ENCODE measurements around the gene ETS1. TPM values are rescaled to one million over a fixed set of nuclear protein-coding genes. Genes with fewer than 3 reads are reported as not detected.

The ETS1 gene
- total RNA-seq, 2 donors from 2014 or later: 15.2 to 30.0 TPM

GRCh38 chr11:128476049-128476448 lies 111.3 kb downstream of the ETS1 start:
- H3K27me3 ChIP-seq (replicated peaks; ENCODE audit: insufficient read depth): no peaks in the 10 kb centered on the region
- H3K4me1 ChIP-seq (replicated peaks): no peaks in the 10 kb centered on the region
- TF ChIP-seq POLR2AphosphoS5 (IDR thresholded peaks at IDR 0.05) (no peak), CTCF (IDR thresholded peaks at IDR 0.05) (no peak), POLR2A (IDR thresholded peaks at IDR 0.05) (no peak)
- no peaks in the 10 kb centered on the region for H3K9me3 ChIP-seq
- no peaks in the 10 kb centered on the region for H3K36me3 ChIP-seq
- DNase-seq (ENCODE audit: low spot score): no peak
- intact Hi-C loops (cut with DNase I): no loop called here
- WGBS: 21% methylated on average over 1 of the region's 1 CpG
- no peak overlapping the region for H3K4me3 ChIP-seq
- H3K27ac ChIP-seq: no peak overlapping the region

- no peak for TF ChIP-seq POLR2A (IDR thresholded peaks at IDR 0.05)
- no peak for TF ChIP-seq CTCF (IDR thresholded peaks at IDR 0.05)
- no peak for TF ChIP-seq POLR2AphosphoS5 (IDR thresholded peaks at IDR 0.05)
- Histone ChIP-seq H3K9me3 (no peaks in the 10 kb centered on the region), H3K4me1 (replicated peaks) (no peaks in the 10 kb centered on the region), H3K4me3 (no peak overlapping the region), H3K27me3 (replicated peaks; ENCODE audit: insufficient read depth) (no peaks in the 10 kb centered on the region), H3K27ac (peak overlapping the region in 1 of 2 donors; percentile 7), H3K36me3 (no peaks in the 10 kb centered on the region)
- 75% methylated on average over 8 of the region's 8 CpGs for WGBS
- intact Hi-C loops (cut with DNase I): no loop called here
- no peak for DNase-seq (ENCODE audit: low spot score)
Measured at GRCh38 chr11:128474036-128474874, 113.1 kb downstream of the ETS1 start.

GRCh38 chr11:128473636-128474035 lies 113.7 kb downstream of the ETS1 start:
- no peaks in the 10 kb centered on the region for H3K36me3 ChIP-seq
- intact Hi-C loops (cut with DNase I): no loop called here
- no peak overlapping the region for H3K27ac ChIP-seq
- no peaks in the 10 kb centered on the region for H3K27me3 ChIP-seq (replicated peaks; ENCODE audit: insufficient read depth)
- WGBS: 50% methylated on average over 4 of the region's 4 CpGs
- TF ChIP-seq POLR2A (IDR thresholded peaks at IDR 0.05): no peak
- no peak for TF ChIP-seq POLR2AphosphoS5 (IDR thresholded peaks at IDR 0.05)
- TF ChIP-seq CTCF (IDR thresholded peaks at IDR 0.05): no peak
- no peak overlapping the region for H3K4me3 ChIP-seq
- DNase-seq (ENCODE audit: low spot score): no peak
- no peaks in the 10 kb centered on the region for H3K4me1 ChIP-seq (replicated peaks)
- no peaks in the 10 kb centered on the region for H3K9me3 ChIP-seq

- no peak for TF ChIP-seq POLR2AphosphoS5 (IDR thresholded peaks at IDR 0.05)
- TF ChIP-seq CTCF (IDR thresholded peaks at IDR 0.05): no peak
- TF ChIP-seq POLR2A (IDR thresholded peaks at IDR 0.05): no peak
- H3K27me3 ChIP-seq (replicated peaks; ENCODE audit: insufficient read depth): no peaks in the 10 kb centered on the region
- H3K9me3 ChIP-seq: no peaks in the 10 kb centered on the region
- 79% methylated on average over 11 of the region's 11 CpGs for WGBS
- no peaks in the 10 kb centered on the region for H3K36me3 ChIP-seq
- no peak overlapping the region for H3K4me3 ChIP-seq
- H3K27ac ChIP-seq: no peak overlapping the region
- H3K4me1 ChIP-seq (replicated peaks): no peaks in the 10 kb centered on the region
- intact Hi-C loops (cut with DNase I): no loop called here
- DNase-seq (ENCODE audit: low spot score): no peak
Measured at GRCh38 chr11:128472128-128473089, 114.9 kb downstream of the ETS1 start.

All from prostate gland (tissue), 2 donors.